GM19468 (cell line): ENCODE results near the gene SLC13A5.

Source experiments
- ATAC-seq: cut with Tn5 transposase; IDR thresholded peaks from one replicate; pipeline ENCODE4 v1.9.1; 2021; ENCODE audit warnings: mild to moderate bottlenecking, moderate library complexity, moderate number of reproducible peaks; ENCODE audit not compliant: unreplicated experiment; ENCODE audit errors: extremely low read depth

The SLC13A5 gene

DNA sequence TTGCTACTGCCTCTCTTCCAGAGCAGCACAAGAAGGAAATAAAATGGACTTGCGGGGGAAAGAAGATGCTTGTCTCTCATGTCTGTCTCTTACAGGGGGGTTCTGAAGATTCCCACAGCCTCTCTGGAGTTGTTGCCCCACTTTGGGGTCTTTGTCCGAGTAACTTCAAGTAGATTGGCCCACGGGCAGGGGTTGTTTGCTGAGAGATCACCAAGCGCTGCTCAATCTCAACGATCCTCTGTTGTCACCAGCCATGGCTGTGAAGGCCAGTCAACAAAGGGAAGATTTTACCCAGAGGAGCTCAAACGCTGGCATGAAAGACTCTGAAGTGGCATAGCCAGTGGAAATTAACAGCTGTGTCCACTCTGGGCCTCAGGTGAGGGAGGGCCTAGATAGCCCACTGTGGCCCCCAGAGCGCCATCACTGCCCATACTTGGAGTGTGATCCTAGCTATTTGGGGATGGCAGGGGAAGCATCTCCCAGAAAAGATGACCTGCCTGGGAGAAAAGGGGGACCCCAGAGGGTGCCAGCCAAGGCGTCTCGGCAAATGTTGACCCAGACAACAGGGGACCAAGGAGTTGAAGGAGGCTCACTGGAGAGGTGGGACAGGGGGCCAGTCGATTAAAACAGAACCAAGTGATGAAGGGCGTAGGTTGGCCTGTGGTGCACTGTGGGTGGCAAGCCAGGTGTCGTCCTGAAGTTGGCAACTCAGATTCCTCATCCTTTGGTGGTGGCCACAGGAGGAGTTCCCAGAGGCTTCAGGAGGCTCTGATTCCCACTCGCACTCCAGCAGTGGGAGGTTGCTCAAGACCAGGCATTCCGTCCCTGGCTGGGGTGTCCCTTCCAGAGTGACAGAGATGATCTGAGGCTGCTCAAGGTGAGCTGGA is 28.0 kb downstream of the SLC13A5 start:
- no peak for ATAC-seq

DNA sequence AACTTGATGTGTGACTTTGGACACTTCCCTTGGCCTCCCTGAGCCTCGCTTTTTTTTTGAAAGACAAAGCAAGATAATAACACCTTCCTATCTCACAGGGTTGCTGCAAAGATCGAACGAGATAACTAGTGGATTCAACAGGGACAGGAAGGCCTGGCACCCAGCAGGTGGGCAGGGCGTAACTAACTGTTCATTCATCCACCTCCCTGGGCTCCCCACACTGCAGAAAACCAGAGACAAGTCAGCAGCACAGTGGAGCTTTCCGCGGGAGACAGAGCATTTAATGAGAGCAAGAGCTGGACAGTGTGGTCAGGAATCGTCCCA is 28.7 kb downstream of the SLC13A5 start:
- ATAC-seq: no peak

DNA sequence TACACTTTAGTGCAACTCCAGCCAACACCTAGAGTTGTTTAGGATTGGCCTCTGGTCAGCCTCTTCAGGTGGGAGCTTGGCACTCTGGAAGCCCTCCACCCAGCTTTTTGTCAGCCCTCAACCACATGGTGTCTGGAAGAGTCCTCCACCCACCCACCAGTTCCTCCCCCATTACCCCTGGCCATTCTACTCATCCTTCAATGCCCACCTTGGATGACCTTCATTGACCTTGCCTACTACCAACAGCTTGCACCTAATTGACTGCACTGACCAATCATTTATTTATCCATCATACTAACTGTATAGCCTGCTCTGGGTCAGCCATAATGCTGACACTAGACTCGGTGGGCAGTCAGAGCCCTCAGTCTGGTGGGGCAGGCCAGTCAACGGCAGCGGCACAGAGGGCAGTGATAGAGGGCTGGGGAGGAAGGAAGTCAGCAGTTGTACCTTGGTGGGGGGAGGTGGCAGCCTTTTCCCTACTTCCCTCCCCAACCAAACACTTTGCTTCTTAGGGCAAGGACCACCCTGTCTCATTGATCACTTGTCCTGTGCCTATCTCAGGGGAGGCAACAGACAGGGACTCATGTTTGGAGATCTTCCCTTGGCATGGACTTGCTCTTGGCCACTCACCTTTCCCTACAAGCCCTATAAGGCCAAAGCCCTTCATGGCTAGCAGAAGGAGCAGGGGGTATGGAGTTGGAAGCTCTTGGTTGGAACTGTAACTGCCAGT is 29.3 kb downstream of the SLC13A5 start:
- ATAC-seq: no peak

DNA sequence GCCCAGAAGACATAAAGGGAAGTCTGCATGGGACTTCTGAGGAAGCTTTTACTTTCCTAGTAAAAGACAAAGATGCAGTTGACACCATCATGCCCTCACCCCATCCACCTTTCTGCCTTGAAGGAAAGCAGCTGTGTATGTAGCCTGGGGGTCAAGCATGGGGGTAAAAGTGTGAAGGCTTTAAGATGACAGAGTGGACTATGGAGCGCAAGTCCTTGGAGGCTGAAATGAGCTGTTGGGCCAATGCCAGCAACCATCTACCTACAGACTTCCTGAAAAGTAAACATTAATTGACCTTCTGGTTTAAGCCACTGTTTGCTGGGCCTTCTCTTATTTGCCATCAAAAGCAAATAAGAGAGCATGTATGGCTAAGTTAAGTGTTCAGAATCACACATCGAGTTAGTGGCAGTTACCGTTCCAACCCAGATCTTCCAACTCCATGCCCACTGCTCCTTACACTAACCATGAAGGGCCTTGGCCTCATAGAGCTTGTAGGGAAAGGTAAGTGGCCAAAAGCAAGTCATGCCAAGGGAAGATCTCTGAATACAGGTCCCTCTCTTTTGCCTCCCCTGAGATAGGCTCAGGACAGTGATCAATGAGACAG is 30.0 kb downstream of the SLC13A5 start:
- ATAC-seq: no peak

DNA sequence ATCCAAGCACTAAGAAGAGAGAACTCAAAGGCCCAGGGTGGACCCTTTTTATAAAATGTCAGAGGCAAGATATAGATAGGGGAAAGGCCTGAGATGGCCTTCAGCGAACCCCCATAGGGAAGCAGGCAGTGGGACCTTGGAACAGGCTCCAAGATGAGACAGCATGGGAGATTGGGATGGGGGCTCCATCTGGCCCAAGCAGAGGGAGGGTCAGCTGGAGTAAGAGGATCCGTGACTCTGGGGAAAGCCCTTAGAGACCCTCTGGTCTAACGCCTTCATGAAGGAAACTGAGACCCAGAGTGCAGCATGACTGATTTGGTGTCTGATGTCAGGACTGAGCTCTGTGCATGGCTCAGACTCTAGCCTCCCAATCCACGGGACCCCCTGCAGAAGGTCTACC is 30.8 kb downstream of the SLC13A5 start:
- ATAC-seq: no peak

DNA sequence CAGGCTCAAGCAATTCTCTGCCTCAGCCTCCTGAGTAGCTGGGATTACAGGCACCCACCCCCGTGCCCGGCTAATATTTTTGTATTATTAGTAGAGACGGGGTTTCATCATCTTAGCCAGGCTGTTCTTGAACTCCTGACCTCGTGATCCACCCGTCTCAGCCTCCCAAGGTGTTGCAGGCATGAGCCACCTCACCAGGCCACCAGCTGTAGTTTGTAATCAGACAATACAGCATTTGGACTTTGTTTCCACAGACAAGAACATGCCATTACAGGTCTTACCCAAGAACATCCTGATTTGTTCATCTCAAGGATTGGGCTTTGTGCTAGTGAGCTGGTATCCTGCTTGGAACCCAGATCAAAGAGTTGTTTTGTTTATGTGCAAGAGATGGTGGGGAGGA is 31.5 kb downstream of the SLC13A5 start:
- no peak for ATAC-seq

DNA sequence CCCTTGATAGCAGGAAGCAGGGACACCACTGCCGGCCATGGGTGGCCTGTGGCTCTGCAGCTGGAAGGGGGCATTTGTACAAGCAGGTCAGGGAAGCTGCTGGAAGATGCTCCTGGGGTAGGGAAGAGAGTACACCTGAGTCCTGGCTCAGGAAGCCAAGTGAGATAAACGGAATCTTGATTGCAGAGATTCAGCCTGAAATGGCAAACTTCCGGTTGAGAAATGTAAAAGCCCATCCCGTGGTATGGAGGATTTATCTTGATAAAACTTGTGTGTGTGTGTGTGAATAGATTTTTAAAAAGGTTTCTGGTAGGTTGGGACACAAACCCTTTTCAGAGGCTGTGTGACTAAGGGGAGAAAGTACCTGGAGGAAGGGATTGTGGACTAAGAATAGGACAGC is 32.0 kb downstream of the SLC13A5 start:
- ATAC-seq: no peak

DNA sequence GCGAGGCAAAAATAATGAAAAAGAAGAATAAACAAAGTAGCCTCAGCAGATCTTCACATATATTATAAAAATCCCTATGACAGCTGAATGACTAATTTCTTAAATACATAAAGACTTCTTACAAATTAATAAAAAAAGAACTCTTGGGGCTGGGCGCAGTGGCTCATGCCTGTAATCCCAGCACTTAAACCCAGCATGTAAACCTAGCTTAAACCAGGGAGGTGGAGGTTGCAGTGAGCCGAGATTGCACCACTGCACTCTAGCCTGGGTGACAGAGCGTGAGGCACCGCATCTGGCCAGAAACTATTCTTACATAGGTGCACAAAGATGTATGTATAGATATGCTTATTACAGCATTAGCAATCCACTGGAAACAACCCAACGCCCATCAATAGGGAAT is 33.9 kb downstream of the SLC13A5 start:
- no peak for ATAC-seq

DNA sequence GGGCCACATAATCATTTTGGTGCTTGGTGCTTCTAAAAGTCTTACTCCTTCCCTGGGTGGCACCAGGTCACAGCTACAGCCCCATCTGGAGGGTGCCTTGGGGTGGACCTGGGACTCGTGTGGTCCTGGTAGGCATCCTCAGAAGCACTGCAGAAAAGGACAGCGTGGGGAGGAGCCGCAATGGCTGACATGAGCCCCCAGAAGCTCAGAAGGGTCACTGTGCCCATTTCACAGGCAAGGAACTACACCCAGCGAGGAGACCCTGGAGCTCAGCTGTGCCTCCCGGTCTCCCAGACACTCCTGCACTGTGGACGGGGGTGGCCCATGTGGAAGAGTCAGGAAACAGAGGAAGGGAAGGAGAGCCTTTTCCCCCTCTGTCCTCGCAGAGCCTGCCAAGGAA is 35.2 kb downstream of the SLC13A5 start:
- ATAC-seq: no peak

DNA sequence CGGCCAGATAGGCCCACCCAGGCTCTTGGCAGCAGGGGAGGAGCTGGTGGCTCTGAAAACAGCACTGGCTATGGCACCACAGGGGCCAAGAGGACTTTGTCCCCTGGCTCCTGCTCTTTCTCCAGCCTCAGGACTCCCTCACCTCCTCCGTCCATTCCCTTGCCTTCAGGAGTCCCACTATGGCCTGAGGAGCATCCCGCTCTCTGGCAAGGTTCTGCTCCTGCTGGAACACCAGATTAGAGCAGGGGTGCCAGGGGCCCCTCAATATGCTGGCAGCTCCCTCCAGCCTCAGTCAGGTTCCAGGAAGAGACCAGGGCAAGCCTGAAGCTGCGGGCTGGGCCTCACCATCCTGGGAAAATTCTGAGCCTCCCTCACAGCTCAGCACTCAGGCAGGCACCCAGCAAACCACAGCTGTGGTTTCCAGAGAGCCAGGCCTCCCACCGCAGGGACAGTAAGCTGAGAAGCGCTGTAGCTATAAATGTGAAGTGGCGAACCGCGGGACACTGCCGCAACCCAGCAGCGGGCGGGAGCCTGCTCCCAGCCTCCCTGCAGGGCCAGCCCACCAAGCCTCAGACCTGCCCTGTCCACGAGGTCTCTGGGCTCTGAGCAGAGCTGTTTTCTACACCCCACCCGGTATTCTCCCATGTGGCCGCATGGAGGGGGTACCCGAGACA is 35.9 kb downstream of the SLC13A5 start:
- ATAC-seq: no peak

DNA sequence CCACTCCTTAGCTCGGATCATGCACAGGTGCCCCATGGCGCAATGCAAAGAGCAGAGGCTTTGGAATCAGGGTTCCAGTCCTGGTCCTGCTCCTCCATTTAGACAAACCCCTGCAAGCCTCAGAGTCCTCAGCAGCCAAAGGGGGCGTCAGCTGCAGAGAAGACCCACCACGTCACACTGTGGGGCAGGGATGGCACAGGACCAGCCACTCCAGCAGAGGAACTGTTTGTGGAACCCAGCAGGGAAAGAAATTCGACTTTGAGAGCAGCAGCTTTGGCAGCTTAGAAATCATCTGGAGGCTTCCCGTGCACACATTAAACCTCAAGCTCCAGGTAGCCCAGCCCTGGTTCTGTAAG is 36.4 kb downstream of the SLC13A5 start:
- no peak for ATAC-seq

DNA sequence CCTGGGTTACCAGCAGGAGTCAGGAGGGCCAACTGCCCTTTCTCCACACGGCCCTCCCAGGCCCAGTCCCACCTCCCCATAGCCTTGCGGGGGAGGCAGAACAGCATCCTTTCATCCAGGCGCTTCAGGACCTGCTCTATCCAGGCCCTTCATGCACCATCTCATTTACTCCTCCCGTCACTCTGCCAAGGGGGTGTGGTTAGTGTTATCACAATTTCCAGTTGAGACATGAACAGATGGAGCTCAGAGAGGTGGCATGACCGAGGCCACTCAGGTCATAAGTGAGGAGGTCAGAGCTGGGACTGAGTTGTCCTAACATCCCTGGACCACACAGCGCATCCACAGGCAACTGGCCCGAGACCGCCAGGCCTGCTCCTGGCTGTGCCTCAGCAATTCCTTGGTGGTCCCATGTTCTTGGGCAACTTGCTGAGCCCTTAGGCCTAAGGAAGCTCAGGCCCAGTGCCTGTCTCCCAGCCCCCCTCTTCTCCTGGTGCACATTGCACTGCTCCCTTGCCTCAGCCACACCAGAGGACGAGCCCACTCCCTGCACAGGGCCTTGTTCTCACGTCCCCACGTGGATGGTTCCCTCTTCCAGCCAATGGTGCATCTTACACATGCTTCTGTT is 37.9 kb downstream of the SLC13A5 start:
- ATAC-seq: no peak

DNA sequence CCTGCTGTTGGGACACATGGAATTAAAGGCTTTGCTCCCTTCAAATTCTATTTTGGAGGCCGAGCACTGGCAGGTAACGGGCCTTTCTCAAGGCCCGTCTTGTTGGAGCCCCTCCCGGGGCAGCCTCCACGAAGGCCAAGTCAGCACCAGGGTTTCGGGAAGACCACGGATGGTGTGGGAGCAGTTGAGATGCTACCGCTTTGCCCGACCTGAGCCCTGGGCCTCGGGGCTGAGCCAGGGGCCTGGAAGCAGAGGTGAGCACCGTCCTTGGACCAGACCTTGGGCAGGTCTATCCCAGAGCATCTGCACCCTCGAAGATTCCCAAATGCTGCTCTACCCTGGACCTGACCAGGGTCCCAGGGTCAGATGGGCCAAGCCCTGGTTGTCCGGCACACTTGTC is 38.6 kb downstream of the SLC13A5 start:
- no peak for ATAC-seq

DNA sequence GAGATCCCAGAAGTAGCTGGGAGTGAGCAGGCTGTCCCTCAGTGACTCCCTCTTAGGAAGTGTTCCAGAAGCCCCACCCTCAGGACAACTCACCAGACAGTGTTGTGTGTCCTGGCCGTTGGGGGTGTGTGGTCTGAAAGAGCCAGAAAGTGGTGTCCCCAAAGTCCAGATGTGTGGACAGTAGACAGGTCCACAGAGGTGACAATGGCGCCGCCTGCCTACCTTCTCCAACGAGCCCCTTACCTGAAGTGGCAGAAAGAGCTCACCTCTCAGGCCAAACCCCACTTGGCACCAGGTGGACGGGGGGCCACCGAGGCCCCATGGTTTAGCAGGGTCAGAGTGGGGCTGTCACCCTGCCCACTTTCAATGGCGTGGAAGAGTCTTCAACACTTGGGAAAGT is 41.7 kb downstream of the SLC13A5 start:
- no peak for ATAC-seq

DNA sequence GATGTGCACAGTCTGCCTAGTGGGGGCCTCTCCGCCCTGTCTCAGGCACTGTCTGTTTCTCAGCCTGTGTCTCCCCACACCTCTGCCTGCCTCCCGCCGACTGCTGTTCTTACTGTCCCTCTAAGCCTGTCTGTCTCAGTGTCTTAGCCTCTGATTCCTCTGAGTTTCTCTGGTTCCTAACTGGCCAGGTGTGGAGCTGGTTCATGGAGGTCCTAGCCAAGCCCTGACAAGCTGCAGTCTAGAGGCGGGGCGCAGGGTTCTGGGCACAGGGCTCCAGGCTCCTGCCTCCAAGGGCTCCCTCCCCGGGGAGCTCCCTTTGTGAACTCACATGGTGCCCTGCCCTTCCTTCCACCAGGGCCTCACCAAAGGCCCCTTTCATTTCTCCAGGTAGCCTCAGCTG is 42.2 kb downstream of the SLC13A5 start:
- ATAC-seq: no peak

DNA sequence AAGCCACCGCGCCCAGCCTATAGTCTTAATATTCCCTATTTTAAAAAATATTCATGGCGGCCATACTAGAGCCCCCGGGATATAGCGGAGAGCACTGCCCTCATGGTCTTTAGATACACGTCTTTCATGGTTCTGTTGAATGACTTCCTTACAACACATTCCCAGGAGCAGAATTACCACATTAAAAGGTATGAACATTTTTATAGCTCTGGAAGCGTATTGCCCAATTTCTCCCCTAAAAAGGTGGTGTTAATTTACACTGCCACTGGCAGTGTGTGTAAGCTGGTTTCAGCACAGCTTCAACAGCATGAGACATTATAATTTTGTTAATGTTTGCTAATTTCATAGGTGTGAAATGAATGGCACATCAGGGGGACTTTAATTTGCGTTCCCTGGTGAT is 42.6 kb downstream of the SLC13A5 start:
- ATAC-seq: no peak

DNA sequence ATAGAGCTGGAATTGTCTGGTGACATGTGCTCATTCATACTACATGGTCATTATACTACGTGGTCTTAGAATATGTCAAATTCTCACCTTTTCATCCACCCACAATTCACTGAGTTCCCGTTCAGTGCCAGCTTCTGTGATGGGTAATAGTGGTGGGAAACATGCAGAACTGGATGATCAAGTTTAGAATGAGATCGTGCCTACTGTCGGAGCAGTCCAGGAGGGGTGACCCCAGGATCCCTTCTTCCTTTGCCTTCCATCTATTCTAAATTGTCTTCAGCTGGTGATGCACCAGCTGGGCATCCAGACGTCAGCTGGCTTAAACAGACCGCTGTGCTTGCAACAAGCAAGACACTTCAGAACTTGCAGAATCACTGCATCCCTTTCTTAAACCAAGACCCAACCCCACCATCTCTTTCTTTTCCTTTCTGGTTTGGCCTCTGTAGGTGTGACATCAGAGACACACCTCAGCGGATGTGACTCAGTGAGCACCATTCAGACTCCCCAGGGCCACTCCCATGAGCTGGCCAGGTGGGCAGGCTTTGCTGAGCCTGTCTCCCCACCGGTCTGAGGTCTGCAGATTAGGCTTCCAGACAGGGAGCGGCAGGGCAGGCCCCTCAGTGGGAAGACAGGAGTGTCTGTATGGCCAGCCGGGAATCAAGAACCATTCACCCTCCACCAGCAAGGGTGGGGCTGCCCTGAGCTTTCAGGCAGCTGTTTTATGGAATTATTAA is 43.5 kb downstream of the SLC13A5 start:
- ATAC-seq: no peak

DNA sequence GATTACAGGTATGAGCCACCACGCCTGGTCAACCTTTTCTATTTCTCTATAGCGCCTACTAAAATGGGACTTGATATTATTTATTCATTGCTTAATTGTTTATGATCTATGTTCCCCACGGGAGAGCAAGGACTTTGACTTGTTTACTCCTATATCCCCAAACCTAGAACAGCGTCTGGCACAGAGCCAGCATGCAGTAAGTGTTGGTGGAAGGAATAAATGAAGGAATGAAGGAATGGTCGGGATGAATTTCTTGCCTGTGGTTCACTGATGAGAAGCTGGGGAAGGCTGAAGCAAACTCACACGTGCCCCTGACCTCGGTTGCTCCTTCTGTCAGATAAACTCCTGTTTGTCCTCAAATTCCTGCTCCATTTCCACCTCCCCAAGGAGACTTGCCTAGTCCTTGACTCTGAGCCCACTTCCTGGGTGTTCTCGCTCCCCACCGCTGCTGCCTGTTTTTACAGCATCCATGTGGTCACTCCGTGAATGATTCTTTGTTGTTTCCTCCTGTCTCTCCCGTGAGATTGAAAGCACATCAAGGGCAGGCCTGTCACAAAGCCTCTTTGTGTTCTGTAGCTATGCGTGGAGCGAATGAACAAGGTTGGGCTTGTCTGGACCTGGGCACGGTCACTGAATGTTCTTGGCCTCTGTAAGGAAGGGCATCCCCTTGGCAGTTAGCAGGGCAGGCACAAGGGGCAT is 44.3 kb downstream of the SLC13A5 start:
- ATAC-seq: no peak

DNA sequence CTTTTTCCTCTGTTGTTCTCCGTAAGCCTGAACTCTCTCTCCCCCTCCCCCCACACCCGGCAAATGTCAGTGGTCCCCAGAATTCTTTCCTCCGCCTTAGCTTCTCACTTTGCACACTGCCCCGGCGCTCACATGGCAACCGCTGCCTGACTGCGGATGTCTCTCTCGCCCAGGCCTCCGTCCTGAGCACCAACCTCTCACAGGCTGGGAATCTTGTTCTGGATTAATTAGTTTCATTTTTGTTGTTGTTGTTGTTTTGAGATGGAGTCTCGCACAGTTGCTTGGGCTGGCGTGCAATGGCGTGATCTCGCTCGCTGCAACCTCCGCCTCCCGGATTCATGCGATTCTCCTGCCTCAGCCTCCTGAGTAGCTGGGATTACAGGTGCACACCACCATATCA is 45.0 kb downstream of the SLC13A5 start:
- no peak for ATAC-seq
